ENCODE measurements around the gene FXYD7.

GRCh38 chr19:35109395-35110112, 33.5 kb upstream of the FXYD7 start:
- TF ChIP-seq TAF1 (IDR thresholded peaks at IDR 0.05; ENCODE audit: low read depth) (no peak), SMC3 (conservative IDR thresholded peaks at IDR 0.05; ENCODE audit: poor library complexity) (no peak), CTCF (IDR thresholded peaks at IDR 0.05; ENCODE audit: poor library complexity, severe bottlenecking) (no peak), EZH2 (IDR thresholded peaks at IDR 0.05; ENCODE audit: borderline replicate concordance, insufficient read depth, low read length, poor library complexity, severe bottlenecking) (no peak), REST (IDR thresholded peaks at IDR 0.05; ENCODE audit: borderline replicate concordance) (no peak), POLR2AphosphoS5 (IDR thresholded peaks at IDR 0.05) (no peak), EP300 (conservative IDR thresholded peaks at IDR 0.05; ENCODE audit: poor library complexity, severe bottlenecking) (no peak), RAD21 (conservative IDR thresholded peaks at IDR 0.05) (no peak)

All from neural cell (in vitro differentiated cells).